Spleen (tissue), 11 donors: ENCODE results near the gene CORO6. TPM values are rescaled to one million over a fixed set of nuclear protein-coding genes. Genes with fewer than 3 reads are reported as not detected.

ENCODE experiments used
- DNase-seq: peaks from one replicate; pipeline ENCODE4 v3.0.0-alpha.2; 2020
- H3K27ac ChIP-seq, 8 donors: fragments of 200-600 bp; sonication (generic) in 7 of 8; 1 replicate in 4 of 8; 2 replicates in 4 of 8; pipeline versions ENCODE4 v1.5.0 to v1.8.0; 2016 to 2021; ENCODE audit warnings: inconsistent platforms in 4 of 8, mild to moderate bottlenecking in 4 of 8, moderate library complexity in 1 of 8
- H3K27me3 ChIP-seq, 7 donors: fragments of 200-600 bp; sonication (generic) in 6 of 7; replicated peaks in 1 of 7; 1 replicate in 4 of 7; 2 replicates in 3 of 7; pipeline versions ENCODE4 v1.5.0 to v1.8.0; 2016 to 2021; ENCODE audit warnings: inconsistent platforms in 3 of 7, mild to moderate bottlenecking in 1 of 7
- H3K36me3 ChIP-seq, 6 donors: fragments of 200-600 bp; sonication (generic) in 5 of 6; 1 replicate in 4 of 6; 2 replicates in 2 of 6; pipeline versions ENCODE4 v1.5.0 to v1.8.0; 2016 to 2021; ENCODE audit warnings: inconsistent platforms in 2 of 6
- H3K4me1 ChIP-seq, 6 donors: fragments of 200-600 bp; sonication (generic) in 5 of 6; 1 replicate in 3 of 6; 2 replicates in 3 of 6; pipeline versions ENCODE4 v1.5.0 to v1.8.0; 2016 to 2021; ENCODE audit warnings: inconsistent platforms in 3 of 6
- H3K4me3 ChIP-seq, 8 donors: fragments of 200-600 bp; sonication (generic) in 7 of 8; 1 replicate in 4 of 8; 2 replicates in 4 of 8; pipeline versions ENCODE4 v1.5.0 to v1.8.0; 2016 to 2021; ENCODE audit warnings: inconsistent platforms in 4 of 8, mild to moderate bottlenecking in 4 of 8, moderate library complexity in 2 of 8
- H3K9me3 ChIP-seq, 8 donors: fragments of 200-600 bp; sonication (generic) in 7 of 8; 1 replicate in 4 of 8; 2 replicates in 4 of 8; pipeline versions ENCODE4 v1.5.0 to v1.8.0; 2016 to 2021; ENCODE audit warnings: inconsistent platforms in 4 of 8
- POLR2A ChIP-seq, 3 donors: fragments of 450-650 bp; IDR thresholded peaks; one replicate each; pipeline ENCODE4 v1.5.1; 2017; ENCODE audit warnings: antibody characterized with exemption in 3 of 3, mild to moderate bottlenecking in 1 of 3
- POLR2AphosphoS5 ChIP-seq, 3 donors: sonication (generic); formaldehyde crosslinking; IDR thresholded peaks; one replicate each; pipeline ENCODE4 v1.5.1; 2017; ENCODE audit warnings: antibody characterized with exemption in 3 of 3
- WGBS, 5 donors: extraction: QIAGEN DNeasy Blood & Tissue Kit in 3 of 5; methylation state at CpG; one replicate each; pipeline versions ENCODE4 v1.1.5 to v1.1.7; 2013 to 2018; 5-methylcytosine and 5-hydroxymethylcytosine counted together
- intact Hi-C: fragments of 100-400 bp; cut with DNase I; formaldehyde crosslinking; loops from one replicate; pipeline ENCODE4 v1.15.0; 2023; ENCODE audit warnings: low total_unique reads
- polyA plus RNA-seq, 3 donors: library from polyadenylated mRNA; stranded (reverse); fragments of 200-250 nt; gene quantifications; one replicate each; pipeline ENCODE4 v1.2.1, GENCODE V29; 2013
- total RNA-seq, 7 donors: library from RNA; depleted of rRNA in 3 of 7; stranded (reverse); fragments of >200 nt in 3 of 7; fragmentation: NEBNext Ultra II Directional in 4 of 7; extraction: Animal tissue kit (Norgen Biotek cat#: 25700) in 4 of 7; gene quantifications; one replicate each; pipeline versions ENCODE4 v1.1.0 to v1.2.1, GENCODE V29; 2016 to 2021
- TF ChIP-seq, protein P1 (sequence below), 11 experiments: fragments of 200-600 bp in 7 of 11; fragments of 450-650 bp in 4 of 11; sonication (generic) in 4 of 11; IDR thresholded peaks in 8 of 11; conservative IDR thresholded peaks in 3 of 11; 1 replicate in 7 of 11; 2 replicates in 4 of 11; pipeline versions ENCODE4 v1.4.0 to v1.8.0; 2016 to 2021; ENCODE audit warnings: antibody characterized with exemption in 11 of 11, inconsistent platforms in 4 of 11, mild to moderate bottlenecking in 1 of 11
- donor health status: healthy with polysubstance abuse.
- donor health status: DM: no; HTN: no; CAD: no; lungs with moderate emphysema.
- donor health status: DM: no; HTN: no; CAD: no.
- donor health status: Bipolar disorder and iron deficiency.
- donor health status: healthy.
- donor health status: DM: no; HTN: no; CAD: no.
- donor health status: DM: yes; HTN: yes; CAD: no.

The CORO6 gene
- total and polyA plus RNA-seq, 10 donors: 0.81 to 5.1 (median 3.5) TPM

DNA sequence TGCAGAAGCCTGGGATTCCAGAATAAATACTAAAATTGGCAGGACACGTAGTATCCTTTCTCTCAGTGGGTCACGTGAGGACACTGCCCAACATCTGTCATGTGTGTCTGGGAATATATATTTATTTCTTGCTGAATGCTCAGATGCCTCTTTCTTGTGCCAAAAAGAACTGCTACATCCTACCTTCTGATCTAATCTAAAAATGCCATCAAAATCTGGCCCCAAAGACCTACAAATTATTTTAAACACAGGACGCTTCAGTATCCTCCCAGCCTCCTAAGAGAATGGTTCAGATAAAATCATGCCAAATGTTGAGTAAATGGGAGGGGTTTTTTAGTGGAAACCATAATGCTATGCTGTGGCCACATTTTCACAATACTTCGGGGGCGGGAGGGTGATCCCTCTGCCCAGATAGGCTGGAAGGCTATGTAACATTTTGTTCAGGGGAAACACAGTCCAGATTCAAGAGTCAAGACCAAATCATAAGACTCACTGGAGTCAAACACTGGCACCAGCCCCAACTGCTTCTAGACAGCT is 22.9 kb upstream of the CORO6 start:
- H3K36me3 ChIP-seq: peaks cover 0 to 100% (median 52%) of the 10 kb centered on the region in 6 donors
- H3K9me3 ChIP-seq: no peaks in the 10 kb centered on the region
- TF ChIP-seq, protein P1, sequence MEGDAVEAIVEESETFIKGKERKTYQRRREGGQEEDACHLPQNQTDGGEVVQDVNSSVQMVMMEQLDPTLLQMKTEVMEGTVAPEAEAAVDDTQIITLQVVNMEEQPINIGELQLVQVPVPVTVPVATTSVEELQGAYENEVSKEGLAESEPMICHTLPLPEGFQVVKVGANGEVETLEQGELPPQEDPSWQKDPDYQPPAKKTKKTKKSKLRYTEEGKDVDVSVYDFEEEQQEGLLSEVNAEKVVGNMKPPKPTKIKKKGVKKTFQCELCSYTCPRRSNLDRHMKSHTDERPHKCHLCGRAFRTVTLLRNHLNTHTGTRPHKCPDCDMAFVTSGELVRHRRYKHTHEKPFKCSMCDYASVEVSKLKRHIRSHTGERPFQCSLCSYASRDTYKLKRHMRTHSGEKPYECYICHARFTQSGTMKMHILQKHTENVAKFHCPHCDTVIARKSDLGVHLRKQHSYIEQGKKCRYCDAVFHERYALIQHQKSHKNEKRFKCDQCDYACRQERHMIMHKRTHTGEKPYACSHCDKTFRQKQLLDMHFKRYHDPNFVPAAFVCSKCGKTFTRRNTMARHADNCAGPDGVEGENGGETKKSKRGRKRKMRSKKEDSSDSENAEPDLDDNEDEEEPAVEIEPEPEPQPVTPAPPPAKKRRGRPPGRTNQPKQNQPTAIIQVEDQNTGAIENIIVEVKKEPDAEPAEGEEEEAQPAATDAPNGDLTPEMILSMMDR (IDR thresholded peaks at IDR 0.05 in 8 of 11, conservative IDR thresholded peaks at IDR 0.05 in 3 of 11): no peak
- TF ChIP-seq POLR2AphosphoS5 (IDR thresholded peaks at IDR 0.05) (no peak), POLR2A (IDR thresholded peaks at IDR 0.05) (no peak)
- no peak for DNase-seq
- intact Hi-C loops: no loop called here
- H3K4me1 ChIP-seq: peaks cover 6 to 55% (median 21%) of the 10 kb centered on the region in 6 donors
- H3K27me3 ChIP-seq: no peaks in the 10 kb centered on the region
- peak overlapping the region in 5 of 8 donors; percentile 5 to 65 (median 36) for H3K27ac ChIP-seq
- no peak overlapping the region for H3K4me3 ChIP-seq
- WGBS, 5 donors: 58 to 76% (median 72%) methylated on average over 5 of the region's 5 CpGs

DNA sequence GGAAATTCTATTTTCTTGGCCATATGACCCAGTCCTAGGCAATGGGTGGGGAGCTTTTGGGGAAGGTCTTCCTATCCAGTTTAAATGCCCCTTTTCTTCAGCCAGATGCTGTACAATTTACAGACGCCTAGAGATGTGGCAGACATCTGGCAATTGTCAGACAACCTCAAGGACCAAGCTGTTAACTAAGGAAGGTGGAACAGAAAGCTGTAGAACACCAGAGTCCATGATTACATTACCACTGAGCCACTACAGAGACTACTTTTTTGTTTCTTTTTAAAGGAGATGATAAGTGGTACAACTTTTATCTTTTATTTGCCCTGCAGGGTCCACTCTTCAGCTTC is 21.1 kb upstream of the CORO6 start:
- H3K4me3 ChIP-seq: no peak overlapping the region
- H3K4me1 ChIP-seq: peaks cover 6 to 73% (median 35%) of the 10 kb centered on the region in 6 donors
- intact Hi-C loops: no loop called here
- TF ChIP-seq, protein P1 (IDR thresholded peaks at IDR 0.05 in 8 of 11, conservative IDR thresholded peaks at IDR 0.05 in 3 of 11): no peak
- TF ChIP-seq POLR2A (IDR thresholded peaks at IDR 0.05) (no peak), POLR2AphosphoS5 (IDR thresholded peaks at IDR 0.05) (no peak)
- no peaks in the 10 kb centered on the region for H3K9me3 ChIP-seq
- H3K27me3 ChIP-seq: no peaks in the 10 kb centered on the region
- 88 to 96% (median 89%) methylated on average over 1 of the region's 1 CpG for WGBS, 5 donors
- peak overlapping the region in 2 of 8 donors; percentile 10 to 59 for H3K27ac ChIP-seq
- no peak for DNase-seq
- H3K36me3 ChIP-seq: peaks cover 0 to 100% (median 37%) of the 10 kb centered on the region in 6 donors

DNA sequence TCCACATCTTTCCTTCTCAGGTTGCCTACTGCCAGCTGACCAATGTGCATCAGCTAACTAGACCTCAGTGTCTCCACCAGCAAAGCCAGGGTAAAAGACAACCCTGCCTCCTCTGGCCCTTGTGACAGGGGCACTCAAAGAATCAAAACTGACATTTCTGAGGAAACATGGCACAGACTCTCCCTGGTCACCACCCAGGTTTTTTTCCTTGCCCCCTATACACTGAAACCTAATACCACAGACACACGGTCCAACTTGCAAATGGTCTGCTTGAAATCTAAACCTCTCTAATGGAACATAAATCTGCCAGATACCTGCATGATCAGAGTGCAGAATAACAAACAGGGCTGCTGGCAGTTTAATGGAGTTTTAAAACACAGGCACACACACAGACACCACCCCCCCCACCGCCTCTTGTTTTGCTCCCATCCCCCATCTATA is 19.5 kb upstream of the CORO6 start:
- no peak overlapping the region for H3K4me3 ChIP-seq
- H3K36me3 ChIP-seq: peaks cover 0 to 97% (median 23%) of the 10 kb centered on the region in 6 donors
- DNase-seq: no peak
- peaks cover 6 to 79% (median 35%) of the 10 kb centered on the region in 6 donors for H3K4me1 ChIP-seq
- H3K9me3 ChIP-seq: no peaks in the 10 kb centered on the region
- 73 to 89% (median 79%) methylated on average over 2 of the region's 2 CpGs for WGBS, 5 donors
- intact Hi-C loops: no loop called here
- H3K27ac ChIP-seq: peak overlapping the region in 5 of 8 donors; percentile 5 to 59 (median 31)
- TF ChIP-seq, protein P1 (IDR thresholded peaks at IDR 0.05 in 8 of 11, conservative IDR thresholded peaks at IDR 0.05 in 3 of 11): no peak
- TF ChIP-seq POLR2A (IDR thresholded peaks at IDR 0.05) (no peak), POLR2AphosphoS5 (IDR thresholded peaks at IDR 0.05) (no peak)
- no peaks in the 10 kb centered on the region for H3K27me3 ChIP-seq

DNA sequence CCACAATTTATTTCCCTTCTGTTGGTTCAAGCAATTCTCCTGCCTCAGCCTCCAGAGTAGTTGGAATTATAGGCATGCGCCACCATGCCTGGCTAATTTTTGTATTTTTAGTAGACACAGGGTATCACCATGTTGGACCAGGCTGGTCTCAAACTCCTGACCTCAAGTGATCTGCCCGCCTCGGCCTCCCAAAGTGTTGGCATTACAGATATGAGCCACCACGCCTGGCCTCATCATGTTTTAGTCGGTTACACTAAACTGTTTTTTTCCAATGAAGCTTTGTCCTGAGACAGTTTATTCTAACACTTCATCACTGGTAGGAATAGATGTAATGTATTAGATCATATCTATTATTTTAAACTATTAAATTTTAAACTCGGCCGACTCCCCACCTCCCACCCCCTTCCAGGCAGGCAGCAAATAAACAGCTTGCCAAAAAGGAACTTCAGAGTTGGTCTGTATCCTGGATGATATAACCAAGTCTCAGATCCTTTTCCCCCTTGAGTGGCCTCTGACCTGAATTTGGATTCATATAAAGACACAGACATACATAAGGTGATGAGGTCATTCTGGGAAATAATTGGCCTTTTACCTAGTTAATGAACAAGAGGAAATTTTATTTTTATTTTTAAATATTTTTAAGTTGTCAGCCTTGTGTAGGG is 18.4 kb upstream of the CORO6 start:
- H3K36me3 ChIP-seq: peaks cover 0 to 97% (median 25%) of the 10 kb centered on the region in 6 donors

More for the DNA sequence above, 18.4 kb upstream of the CORO6 start:
- H3K4me3 ChIP-seq: no peak overlapping the region
- TF ChIP-seq POLR2A (IDR thresholded peaks at IDR 0.05) (no peak), POLR2AphosphoS5 (IDR thresholded peaks at IDR 0.05) (no peak)
- TF ChIP-seq, protein P1 (IDR thresholded peaks at IDR 0.05 in 8 of 11, conservative IDR thresholded peaks at IDR 0.05 in 3 of 11): no peak
- peak overlapping the region in 5 of 8 donors; percentile 5 to 59 (median 31) for H3K27ac ChIP-seq
- H3K27me3 ChIP-seq: no peaks in the 10 kb centered on the region
- DNase-seq: no peak
- H3K9me3 ChIP-seq: no peaks in the 10 kb centered on the region
- intact Hi-C loops: no loop called here
- WGBS, 5 donors: 64 to 71% (median 67%) methylated on average over 7 of the region's 7 CpGs
- peaks cover 6 to 87% (median 35%) of the 10 kb centered on the region in 6 donors for H3K4me1 ChIP-seq
